DOHH2 (cell line): ENCODE measurements around the gene PDE10A.

Experiments
- H3F3A ChIP-seq: fragments of 200-600 bp; sonication (generic), shearing (Covaris generic); 2 replicates; pipeline ENCODE4 v1.6.0; 2016; ENCODE audit warnings: antibody characterized with exemption, mild to moderate bottlenecking; ENCODE audit not compliant: control insufficient read depth, insufficient read depth
- H3K27ac ChIP-seq: fragments of 200-600 bp; sonication (generic); 2 replicates; pipeline ENCODE4 v1.5.1; 2014; ENCODE audit warnings: low read depth, mild to moderate bottlenecking, low read length, moderate library complexity
- H3K27me3 ChIP-seq: fragments of 200-600 bp; sonication (generic); 2 replicates; pipeline ENCODE4 v1.6.1; 2014; ENCODE audit warnings: mild to moderate bottlenecking, low read length, mixed read lengths; ENCODE audit not compliant: control insufficient read depth
- H3K36me3 ChIP-seq: fragments of 200-600 bp; sonication (generic); 2 replicates; pipeline ENCODE4 v1.6.1; 2014; ENCODE audit warnings: mild to moderate bottlenecking, low read length, moderate library complexity, mixed read lengths; ENCODE audit not compliant: control insufficient read depth
- H3K4me1 ChIP-seq: fragments of 200-600 bp; sonication (generic); 2 replicates; pipeline ENCODE4 v1.6.1; 2014; ENCODE audit warnings: mild to moderate bottlenecking, low read length, mixed read lengths; ENCODE audit not compliant: control insufficient read depth
- H3K4me2 ChIP-seq: fragments of 200-600 bp; sonication (generic); 2 replicates; pipeline ENCODE4 v1.6.0; 2014; ENCODE audit warnings: mild to moderate bottlenecking, low read length, moderate library complexity
- H3K4me3 ChIP-seq: fragments of 200-600 bp; sonication (generic); 2 replicates; pipeline ENCODE4 v1.5.1; 2014; ENCODE audit warnings: mild to moderate bottlenecking, low read length, mixed read lengths
- H3K79me2 ChIP-seq: fragments of 200-600 bp; sonication (generic); 2 replicates; pipeline ENCODE4 v1.6.1; 2014; ENCODE audit warnings: mild to moderate bottlenecking, low read length, mixed read lengths; ENCODE audit not compliant: control insufficient read depth
- H3K9me2 ChIP-seq: fragments of 200-600 bp; sonication (generic); replicated peaks from 2 replicates; pipeline ENCODE4 v1.6.1; 2014; ENCODE audit warnings: mild to moderate bottlenecking, low read length, mixed read lengths; ENCODE audit not compliant: control insufficient read depth
- H3K9me3 ChIP-seq: fragments of 200-600 bp; sonication (generic); 2 replicates; pipeline ENCODE4 v1.6.1; 2014; ENCODE audit warnings: antibody characterized with exemption, low read length, mixed read lengths; ENCODE audit not compliant: control insufficient read depth, insufficient read depth
- H4K20me1 ChIP-seq: fragments of 200-600 bp; sonication (generic); 2 replicates; pipeline ENCODE4 v1.6.0; 2014; ENCODE audit warnings: low read depth, mild to moderate bottlenecking, antibody characterized with exemption, low read length, moderate library complexity; ENCODE audit not compliant: control insufficient read depth, insufficient read depth
- CTCF ChIP-seq: fragments of 200-600 bp; sonication (generic); IDR thresholded peaks from one replicate; pipeline ENCODE4 v1.5.1; 2014; ENCODE audit warnings: antibody characterized with exemption, mild to moderate bottlenecking, low read depth, low read length; ENCODE audit not compliant: poor library complexity, severe bottlenecking
- EZH2phosphoT487 ChIP-seq: fragments of 200-600 bp; sonication (generic); IDR thresholded peaks from 2 replicates; pipeline ENCODE4 v1.6.1; 2017; ENCODE audit warnings: borderline replicate concordance, mild to moderate bottlenecking, antibody characterized with exemption, low read length, moderate library complexity, mixed read lengths

The PDE10A gene

GRCh38 chr6:165480916-165481315 is 182.1 kb downstream of the PDE10A start:
- Histone ChIP-seq H3K4me1 (no peaks in the 10 kb centered on the region), H4K20me1 (no peaks in the 10 kb centered on the region), H3K9me2 (no peaks in the 10 kb centered on the region), H3K4me3 (no peak overlapping the region), H3K9me3 (no peaks in the 10 kb centered on the region), H3K79me2 (no peaks in the 10 kb centered on the region), H3K4me2 (no peak overlapping the region), H3K27ac (no peak overlapping the region), H3F3A (no peaks in the 10 kb centered on the region), H3K27me3 (no peaks in the 10 kb centered on the region), H3K36me3 (no peaks in the 10 kb centered on the region)
- TF ChIP-seq CTCF = no peak

- Histone ChIP-seq H3K27ac (no peak overlapping the region), H3K4me2 (no peak overlapping the region), H3K4me1 (no peaks in the 10 kb centered on the region), H3K79me2 (no peaks in the 10 kb centered on the region), H3F3A (no peaks in the 10 kb centered on the region), H4K20me1 (no peaks in the 10 kb centered on the region), H3K36me3 (no peaks in the 10 kb centered on the region), H3K9me3 (no peaks in the 10 kb centered on the region), H3K9me2 (no peaks in the 10 kb centered on the region), H3K27me3 (no peaks in the 10 kb centered on the region), H3K4me3 (no peak overlapping the region)
- TF ChIP-seq EZH2phosphoT487 = no peak
- TF ChIP-seq CTCF = no peak
Measured at GRCh38 chr6:165478581-165478980, 184.5 kb downstream of the PDE10A start.

DNA sequence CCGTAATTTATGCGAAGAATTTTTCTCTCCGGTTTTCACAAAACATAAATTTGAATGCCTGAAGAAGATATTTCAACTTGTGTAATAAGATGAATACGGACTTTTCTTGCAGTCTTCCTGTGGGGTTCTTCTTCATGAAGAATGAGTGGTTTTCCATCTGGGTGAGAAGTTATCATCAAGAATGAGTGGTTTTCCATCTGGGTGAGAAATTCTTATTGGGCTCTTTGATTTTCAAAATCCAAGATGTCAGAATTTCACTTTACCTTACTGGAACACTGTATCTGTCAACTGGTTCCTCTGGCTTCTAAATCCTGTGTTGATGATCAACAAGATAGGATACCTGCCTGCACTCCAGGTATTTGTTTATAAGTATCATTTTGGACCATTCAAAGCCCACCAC is 193.6 kb downstream of the PDE10A start:
- Histone ChIP-seq H3F3A (no peaks in the 10 kb centered on the region), H3K27ac (no peak overlapping the region), H3K27me3 (no peaks in the 10 kb centered on the region), H3K4me2 (no peak overlapping the region), H3K9me3 (no peaks in the 10 kb centered on the region), H3K36me3 (no peaks in the 10 kb centered on the region), H4K20me1 (no peaks in the 10 kb centered on the region), H3K4me1 (no peaks in the 10 kb centered on the region), H3K79me2 (no peaks in the 10 kb centered on the region), H3K9me2 (no peaks in the 10 kb centered on the region), H3K4me3 (no peak overlapping the region)
- no peak for TF ChIP-seq CTCF
- TF ChIP-seq EZH2phosphoT487 = no peak
